MM.1S (cell line): ENCODE results near the gene KIAA0319L.
"Not testable (repeated sequence)": the region's sequence is repeated elsewhere in the genome, so short reads cannot be mapped to it uniquely, and the experiment has no call there.

Experiments used
- DNase-seq: peaks from one replicate; pipeline ENCODE4 v3.0.0-alpha.2; 2015
- H2AFZ ChIP-seq: fragments of 300-600 bp; sonication (generic); 2 replicates; pipeline ENCODE4 v1.6.0; 2016; ENCODE audit warnings: antibody characterized with exemption, low read length
- H3F3A ChIP-seq: fragments of 300-600 bp; sonication (generic); 2 replicates; pipeline ENCODE4 v1.6.1; 2016; ENCODE audit warnings: mild to moderate bottlenecking, antibody characterized with exemption, low read length, moderate library complexity, mixed read lengths; ENCODE audit not compliant: insufficient read depth
- H3K27ac ChIP-seq: fragments of 300-600 bp; sonication (generic); 2 replicates; pipeline ENCODE4 v1.5.1; 2016; ENCODE audit warnings: mild to moderate bottlenecking, low read length
- H3K27me3 ChIP-seq: fragments of 300-600 bp; sonication (generic); replicated peaks from 2 replicates; pipeline ENCODE4 v1.6.0; 2016; ENCODE audit warnings: low read length; ENCODE audit not compliant: insufficient read depth
- H3K36me3 ChIP-seq: fragments of 300-600 bp; sonication (generic); replicated peaks from 2 replicates; pipeline ENCODE4 v1.6.1; 2016; ENCODE audit warnings: mild to moderate bottlenecking, low read length, mixed read lengths; ENCODE audit not compliant: insufficient read depth
- H3K4me1 ChIP-seq: fragments of 300-600 bp; sonication (generic); 2 replicates; pipeline ENCODE4 v1.6.1; 2016; ENCODE audit warnings: low read length, mixed read lengths
- H3K4me2 ChIP-seq: fragments of 300-600 bp; sonication (generic); 2 replicates; pipeline ENCODE4 v1.6.0; 2016; ENCODE audit warnings: low read depth, low read length
- H3K4me3 ChIP-seq: fragments of 300-600 bp; sonication (generic); 2 replicates; pipeline ENCODE4 v1.5.1; 2016; ENCODE audit warnings: low read length, mixed read lengths
- H3K79me2 ChIP-seq: fragments of 300-600 bp; sonication (generic); 2 replicates; pipeline ENCODE4 v1.6.1; 2016; ENCODE audit warnings: mixed run types, low read length, mixed read lengths
- H3K9ac ChIP-seq: fragments of 300-600 bp; sonication (generic); 2 replicates; pipeline ENCODE4 v1.6.1; 2016; ENCODE audit warnings: low read length, mixed read lengths
- H3K9me2 ChIP-seq: fragments of 300-600 bp; sonication (generic); replicated peaks from 2 replicates; pipeline ENCODE4 v1.6.1; 2016; ENCODE audit warnings: mild to moderate bottlenecking, low read length, mixed read lengths; ENCODE audit not compliant: insufficient read depth
- H3K9me3 ChIP-seq: fragments of 300-600 bp; sonication (generic); replicated peaks from 2 replicates; pipeline ENCODE4 v1.6.1; 2016; ENCODE audit warnings: mild to moderate bottlenecking, low read length, mixed read lengths; ENCODE audit not compliant: insufficient read depth
- H4K20me1 ChIP-seq: fragments of 300-600 bp; sonication (generic); 2 replicates; pipeline ENCODE4 v1.6.1; 2016; ENCODE audit warnings: mild to moderate bottlenecking, low read length, moderate library complexity, mixed read lengths; ENCODE audit not compliant: insufficient read depth
- CTCF ChIP-seq: fragments of 300-600 bp; sonication (generic); IDR thresholded peaks from 2 replicates; pipeline ENCODE4 v1.5.1; 2016; ENCODE audit warnings: antibody characterized with exemption, low read length, mixed read lengths
- EZH2 ChIP-seq: fragments of 300-600 bp; sonication (generic); optimal IDR thresholded peaks from 2 replicates; pipeline ENCODE3; 2017; ENCODE audit warnings: low read depth, mild to moderate bottlenecking, antibody characterized with exemption, low read length, mixed read lengths
- EZH2phosphoT487 ChIP-seq: fragments of 300-600 bp; sonication (generic); IDR thresholded peaks from 2 replicates; pipeline ENCODE4 v1.6.1; 2018; ENCODE audit warnings: antibody characterized with exemption, low read length

The KIAA0319L gene

DNA sequence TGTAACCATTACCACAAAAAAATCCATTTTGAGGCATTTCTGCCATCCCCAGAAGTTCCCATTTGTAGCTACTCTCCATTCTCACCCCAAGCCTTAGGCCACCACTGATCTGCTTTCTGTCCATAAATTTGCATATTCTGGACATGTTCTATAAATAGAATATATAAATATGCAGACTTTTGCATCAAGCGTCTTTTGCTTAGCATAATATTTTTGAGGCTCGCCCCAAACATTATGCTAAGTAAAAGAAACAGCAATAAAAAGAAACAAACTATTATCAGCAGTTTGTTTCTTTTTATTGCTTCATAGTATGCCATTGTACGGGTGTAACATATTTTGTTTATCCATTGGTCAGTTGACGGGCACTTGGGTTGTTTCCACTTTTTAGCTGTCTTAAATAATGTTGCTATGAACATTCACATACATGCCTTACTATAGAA is 23.8 kb upstream of the KIAA0319L start:
- Histone ChIP-seq H3K9ac (no peak overlapping the region), H2AFZ (no peak overlapping the region), H3K4me1 (0 out of 2 replicates have a peak, but pooled peaks cover 6% of the 10 kb centered on the region), H3K4me2 (no peak overlapping the region), H3K27me3 (no peaks in the 10 kb centered on the region), H3K36me3 (no peaks in the 10 kb centered on the region), H3K9me3 (no peaks in the 10 kb centered on the region), H3K4me3 (no peak overlapping the region), H3F3A (no peaks in the 10 kb centered on the region), H3K27ac (no peak overlapping the region), H3K9me2 (no peaks in the 10 kb centered on the region), H3K79me2 (no peaks in the 10 kb centered on the region), H4K20me1 (no peaks in the 10 kb centered on the region; the same call in 1 of the 2 replicates)
- no peak for TF ChIP-seq EZH2phosphoT487
- no peak for TF ChIP-seq CTCF
- no peak for TF ChIP-seq EZH2
- no peak for DNase-seq

- Histone ChIP-seq H3K27ac (no peak overlapping the region), H3K27me3 (no peaks in the 10 kb centered on the region), H3F3A (no peaks in the 10 kb centered on the region), H3K9me3 (no peaks in the 10 kb centered on the region), H3K79me2 (no peaks in the 10 kb centered on the region), H2AFZ (peak overlapping the region; percentile 69), H3K9ac (peak overlapping the region; percentile 28; the same call in 1 of the 2 replicates), H3K36me3 (no peaks in the 10 kb centered on the region), H3K4me3 (peak overlapping the region; percentile 55), H3K9me2 (no peaks in the 10 kb centered on the region), H4K20me1 (no peaks in the 10 kb centered on the region), H3K4me1 (0 out of 2 replicates have a peak, but pooled peaks cover 6% of the 10 kb centered on the region), H3K4me2 (peak overlapping the region; percentile 83)
- peak; percentile 36 for DNase-seq
- TF ChIP-seq EZH2 (no peak), CTCF (no peak), EZH2phosphoT487 (no peak)
Observed at GRCh38 chr1:35577071-35577998, 20.1 kb upstream of the KIAA0319L start.

DNA sequence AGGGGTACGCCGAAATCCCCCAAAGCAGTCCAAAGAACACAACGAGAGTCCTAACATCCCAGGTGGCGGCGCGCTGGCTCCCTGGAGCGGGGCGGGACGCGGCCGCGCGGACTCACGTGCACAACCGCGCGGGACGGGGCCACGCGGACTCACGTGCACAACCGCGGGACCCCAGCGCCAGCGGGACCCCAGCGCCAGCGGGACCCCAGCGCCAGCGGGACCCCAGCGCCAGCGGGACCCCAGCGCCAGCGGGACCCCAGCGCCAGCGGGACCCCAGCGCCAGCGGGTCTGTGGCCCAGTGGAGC is 19.5 kb upstream of the KIAA0319L start:
- H3K27me3 ChIP-seq, H3F3A ChIP-seq, H4K20me1 ChIP-seq, H3K27ac ChIP-seq, H3K4me1 ChIP-seq, H3K9me3 ChIP-seq, DNase-seq, H3K9ac ChIP-seq, H3K9me2 ChIP-seq, H3K4me3 ChIP-seq, H3K79me2 ChIP-seq, H2AFZ ChIP-seq, H3K36me3 ChIP-seq: not testable (repeated sequence)
- H3K4me2 ChIP-seq: peak overlapping the region; percentile 83; the same call in 1 of the 2 replicates
